ENCODE data around the gene STT3B. TPM values are rescaled to one million over a fixed set of nuclear protein-coding genes. Genes with fewer than 3 reads are reported as not detected.

The STT3B gene
- total RNA-seq, 1 donor from 2014 or later = 213 TPM

- Mint-ChIP-seq H3K4me1 (no peaks in the 10 kb centered on the region), H3K4me3 (no peak overlapping the region), H3K36me3 (peaks cover 59% of the 10 kb centered on the region), H3K27ac (no peak overlapping the region), H3K9me3 (peaks cover 71% of the 10 kb centered on the region), H3K27me3 (ENCODE audit: insufficient read depth, low read depth) (no peaks in the 10 kb centered on the region)
- Histone ChIP-seq H3K27ac (no peak overlapping the region), H3K27me3 (no peaks in the 10 kb centered on the region), H2AFZ (replicated peaks) (no peak overlapping the region), H3K4me2 (no peak overlapping the region), H4K20me1 (ENCODE audit: low read depth) (peaks cover 29% of the 10 kb centered on the region), H3K4me1 (no peaks in the 10 kb centered on the region), H3K4me3 (no peak overlapping the region), H3K36me3 (no peaks in the 10 kb centered on the region), H3K9ac (no peak overlapping the region), H3K79me2 (ENCODE audit: low read depth) (peaks cover 99% of the 10 kb centered on the region), H3F3A (ENCODE audit: low read depth) (no peaks in the 10 kb centered on the region), H3K9me3 (ENCODE audit: low read depth) (no peaks in the 10 kb centered on the region)
- TF ChIP-seq EZH2phosphoT487 (IDR thresholded peaks at IDR 0.05) = no peak
- TF ChIP-seq EZH2 (IDR thresholded peaks at IDR 0.05) = no peak
- no peak for TF ChIP-seq CTCF (IDR thresholded peaks at IDR 0.05)
- DNase-seq (ENCODE audit: low spot score) = no peak
These were observed 20.5 kb downstream of the STT3B start for GRCh38 chr3:31553258-31553657.

GRCh38 chr3:31555204-31555603 lies 22.5 kb downstream of the STT3B start:
- no peak overlapping the region for H2AFZ ChIP-seq (replicated peaks)
- H3K27ac Mint-ChIP-seq = no peak overlapping the region
- no peaks in the 10 kb centered on the region for H3K27me3 Mint-ChIP-seq (ENCODE audit: insufficient read depth, low read depth)
- peaks cover 69% of the 10 kb centered on the region for H3K36me3 Mint-ChIP-seq
- no peaks in the 10 kb centered on the region for H3K9me3 ChIP-seq (ENCODE audit: low read depth)
- H3K4me3 Mint-ChIP-seq = no peak overlapping the region
- DNase-seq (ENCODE audit: low spot score) = no peak
- no peaks in the 10 kb centered on the region for H3K4me1 Mint-ChIP-seq
- H3K27me3 ChIP-seq = no peaks in the 10 kb centered on the region
- peaks cover 24% of the 10 kb centered on the region for H4K20me1 ChIP-seq (ENCODE audit: low read depth)
- H3K4me3 ChIP-seq = no peak overlapping the region
- H3K9ac ChIP-seq = no peak overlapping the region
- no peaks in the 10 kb centered on the region for H3K36me3 ChIP-seq
- H3K4me1 ChIP-seq = no peaks in the 10 kb centered on the region
- H3K9me3 Mint-ChIP-seq = peaks cover 87% of the 10 kb centered on the region
- no peak overlapping the region for H3K27ac ChIP-seq
- no peaks in the 10 kb centered on the region for H3F3A ChIP-seq (ENCODE audit: low read depth)
- H3K4me2 ChIP-seq = no peak overlapping the region
- no peak for TF ChIP-seq EZH2phosphoT487 (IDR thresholded peaks at IDR 0.05)
- no peak for TF ChIP-seq EZH2 (IDR thresholded peaks at IDR 0.05)
- no peak for TF ChIP-seq CTCF (IDR thresholded peaks at IDR 0.05)
- H3K79me2 ChIP-seq (ENCODE audit: low read depth) = peaks cover 99% of the 10 kb centered on the region

GRCh38 chr3:31559872-31560534 lies 27.3 kb downstream of the STT3B start:
- Histone ChIP-seq H2AFZ (replicated peaks) (no peak overlapping the region), H3K4me3 (no peak overlapping the region), H4K20me1 (ENCODE audit: low read depth) (peaks cover 46% of the 10 kb centered on the region), H3F3A (ENCODE audit: low read depth) (no peaks in the 10 kb centered on the region), H3K4me2 (no peak overlapping the region), H3K36me3 (no peaks in the 10 kb centered on the region), H3K4me1 (peaks cover 2% of the 10 kb centered on the region), H3K79me2 (ENCODE audit: low read depth) (peaks cover 100% of the 10 kb centered on the region), H3K27ac (no peak overlapping the region), H3K9me3 (ENCODE audit: low read depth) (no peaks in the 10 kb centered on the region), H3K9ac (no peak overlapping the region), H3K27me3 (no peaks in the 10 kb centered on the region)
- peaks cover 77% of the 10 kb centered on the region for H3K9me3 Mint-ChIP-seq
- H3K4me1 Mint-ChIP-seq = peaks cover 2% of the 10 kb centered on the region
- TF ChIP-seq EZH2phosphoT487 (IDR thresholded peaks at IDR 0.05) = no peak
- TF ChIP-seq CTCF (IDR thresholded peaks at IDR 0.05) = no peak
- no peak for TF ChIP-seq EZH2 (IDR thresholded peaks at IDR 0.05)
- H3K27me3 Mint-ChIP-seq (ENCODE audit: insufficient read depth, low read depth) = peaks cover 2% of the 10 kb centered on the region
- no peak overlapping the region for H3K27ac Mint-ChIP-seq
- peaks cover 59% of the 10 kb centered on the region for H3K36me3 Mint-ChIP-seq
- H3K4me3 Mint-ChIP-seq = no peak overlapping the region
- DNase-seq (ENCODE audit: low spot score) = no peak
